AG04450 (cell line): Measurements from ENCODE around the gene CA6. TPM values are rescaled to one million over a fixed set of nuclear protein-coding genes. Genes with fewer than 3 reads are reported as not detected.

ENCODE experiments used
- CTCF ChIA-PET: fragments of 300-600, 350-600 bp; formaldehyde crosslinking; extraction: SDS; loops from one replicate; lab custom pipeline; 2022; ENCODE audit warnings: antibody characterized with exemption, inconsistent platforms; lab: Charles Lee
- POLR2A ChIA-PET: fragments of 350-600 bp; formaldehyde crosslinking; extraction: SDS; loops from one replicate; lab custom pipeline; 2021; ENCODE audit warnings: antibody characterized with exemption, inconsistent platforms; lab: Yijun Ruan, JAX
- DNase-seq: peaks from one replicate; pipeline ENCODE4 v3.0.0-alpha.2; 2011; ENCODE audit warnings: low read depth, low spot score
- H3K27ac ChIP-seq: one replicate; pipeline ENCODE4 v1.5.1; 2012; ENCODE audit warnings: low read depth, low read length, control low read depth
- H3K27me3 ChIP-seq: one replicate; pipeline ENCODE4 v1.6.0; 2012; ENCODE audit warnings: low read length; ENCODE audit not compliant: control insufficient read depth, insufficient read depth
- H3K4me3 ChIP-seq: 2 replicates; pipeline ENCODE4 v1.5.1; 2011; ENCODE audit warnings: mild to moderate bottlenecking, low read depth, low read length, control low read depth
- H3K9me3 ChIP-seq: 2 replicates; pipeline ENCODE4 v1.5.1; 2012; ENCODE audit warnings: low read length; ENCODE audit not compliant: control insufficient read depth, insufficient read depth
- CTCF ChIP-seq: IDR thresholded peaks from 2 replicates; pipeline ENCODE4 v1.5.1; 2011; ENCODE audit warnings: low read depth, low read length, control low read depth, inconsistent platforms
- polyA plus RNA-seq: library from polyadenylated mRNA; depleted of rRNA; stranded (reverse); fragments of >200 nt; gene quantifications from 2 replicates; pipeline ENCODE4 v1.2.3, GENCODE V29; 2011

Gene CA6
- polyA plus RNA-seq, 1 experiment, result not detected

DNA sequence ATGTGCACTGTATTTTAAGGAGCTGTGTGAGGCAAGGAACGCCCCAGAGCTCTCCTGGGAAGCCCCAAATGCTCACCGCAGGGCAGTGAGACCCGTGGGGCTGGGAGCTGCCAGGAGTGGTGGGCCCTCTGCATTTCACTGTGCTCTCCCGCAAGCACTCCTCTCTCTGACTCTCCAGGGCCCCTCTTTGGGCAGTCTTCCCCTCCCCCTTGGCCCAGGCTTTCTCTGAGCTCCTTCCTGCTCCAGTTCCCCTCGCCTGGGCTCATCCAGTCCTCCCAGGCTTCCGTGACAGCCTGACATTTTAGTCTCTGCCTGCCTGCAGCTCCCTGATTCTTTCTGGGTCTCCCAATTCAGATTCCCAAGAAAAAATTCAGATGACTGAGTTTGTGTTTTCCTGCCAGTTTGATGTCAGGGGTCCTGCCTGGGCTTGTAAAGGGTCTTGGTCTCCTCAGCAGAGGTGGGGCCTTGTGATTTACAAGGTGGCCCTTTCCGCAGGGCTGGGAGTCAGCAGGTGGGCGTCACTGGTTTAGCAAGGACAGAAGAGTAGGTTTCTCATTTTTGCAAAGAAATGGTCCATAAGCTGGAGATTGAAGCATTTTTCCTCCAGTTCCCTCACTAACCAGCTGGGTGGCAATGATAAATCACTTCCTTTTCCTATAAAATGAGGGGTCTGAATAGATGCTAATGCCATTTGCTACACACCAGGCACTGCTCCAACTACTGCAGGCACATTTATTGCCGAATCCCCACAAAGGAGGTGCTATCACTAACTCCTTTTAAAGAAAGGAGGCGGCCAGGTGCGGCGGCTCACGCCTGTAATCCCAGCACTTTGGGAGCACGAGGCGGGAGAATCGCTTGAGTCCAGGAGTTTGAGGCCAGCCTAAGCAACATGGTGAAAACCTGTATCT, 1.9 kb upstream of the CA6 start:
- POLR2A ChIA-PET, result no interaction called here
- TF ChIP-seq CTCF, result no peak
- H3K9me3 ChIP-seq, result peaks cover 3% of the 10 kb centered on the region; the same call in 1 of the 2 replicates
- no peak overlapping the region for H3K27ac ChIP-seq
- no peak overlapping the region for H3K4me3 ChIP-seq
- no peaks in the 10 kb centered on the region for H3K27me3 ChIP-seq
- CTCF ChIA-PET, result interaction anchor here (2.9 to 4.0 kb wide), 2 partner anchors 20 to 61 kb away, joined by 9 to 32 read pairs; no protein-coding TSS in a partner anchor
- DNase-seq, result no peak

DNA sequence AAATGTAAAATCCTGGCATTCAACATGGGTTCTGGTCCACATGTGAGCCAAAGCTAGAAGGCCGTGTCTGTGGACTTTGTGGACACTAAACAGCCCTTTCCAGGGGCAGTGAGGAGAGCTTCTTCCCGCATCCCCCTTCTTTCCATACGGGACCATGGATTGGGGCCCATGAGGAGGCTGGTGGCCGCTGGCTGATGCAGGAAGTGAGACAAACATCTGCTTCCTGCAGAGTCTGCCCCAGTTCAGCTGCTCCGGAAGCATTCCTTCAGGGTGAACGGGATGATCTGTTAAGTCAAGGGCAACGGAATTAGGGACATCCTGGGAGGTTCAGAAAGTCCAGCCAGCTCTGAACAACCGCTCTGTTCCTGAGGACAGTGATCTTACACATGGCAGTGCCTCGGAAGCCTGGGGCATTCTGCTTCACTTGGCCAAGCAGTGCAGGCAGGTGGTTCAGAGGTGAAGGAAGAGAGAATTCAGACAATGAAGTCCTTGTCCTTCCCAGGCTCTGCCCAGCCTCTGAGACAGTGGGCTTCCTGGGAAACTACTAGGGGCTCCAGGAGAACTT, 1.5 kb downstream of the CA6 start:
- no peak overlapping the region for H3K27ac ChIP-seq

DNA sequence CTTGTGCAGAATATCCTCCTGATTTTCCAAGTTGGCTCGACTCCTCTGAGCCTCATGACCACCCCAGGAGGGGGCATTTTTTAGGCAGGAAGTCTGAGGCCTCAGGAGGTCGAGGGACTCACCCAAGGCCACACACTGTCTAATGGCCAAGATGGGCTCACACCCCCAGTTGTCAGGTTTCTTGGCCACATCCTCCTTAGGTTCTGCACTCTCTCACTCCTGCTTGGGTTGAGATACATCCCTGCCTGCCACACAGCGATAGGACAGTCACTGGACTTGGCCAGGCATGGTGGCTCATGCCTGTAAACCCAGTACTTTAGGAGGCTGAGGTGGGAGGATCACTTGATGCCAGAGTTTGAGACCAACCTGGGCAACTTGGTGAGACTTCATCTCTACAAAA, 4.6 kb downstream of the CA6 start:
- CTCF ChIA-PET, result no interaction called here
- no peak overlapping the region for H3K4me3 ChIP-seq
- no peak for TF ChIP-seq CTCF
- no peaks in the 10 kb centered on the region for H3K9me3 ChIP-seq
- no peak for DNase-seq
- POLR2A ChIA-PET, result no interaction called here
- no peak overlapping the region for H3K27ac ChIP-seq
- H3K27me3 ChIP-seq, result peaks cover 4% of the 10 kb centered on the region

More for the DNA sequence above, 1.5 kb downstream of the CA6 start:
- H3K27me3 ChIP-seq, result peaks cover 4% of the 10 kb centered on the region
- no peak overlapping the region for H3K4me3 ChIP-seq
- ChIA-PET CTCF (interaction anchor here (1.8 kb wide), 1 partner anchor 40 kb away, joined by 6 read pairs; no protein-coding TSS in a partner anchor), POLR2A (no interaction called here)
- no peak for TF ChIP-seq CTCF
- H3K9me3 ChIP-seq, result no peaks in the 10 kb centered on the region
- DNase-seq, result no peak

- CTCF ChIA-PET, result interaction anchor here (0.9 kb wide), 1 partner anchor 36 kb away, joined by 3 read pairs; no protein-coding TSS in a partner anchor
- POLR2A ChIA-PET, result no interaction called here
Observed at GRCh38 chr1:8951231-8951630, 5.6 kb downstream of the CA6 start.

More at GRCh38 chr1:8951231-8951630, 5.6 kb downstream of the CA6 start:
- DNase-seq, result no peak
- no peak overlapping the region for H3K4me3 ChIP-seq
- TF ChIP-seq CTCF, result no peak
- H3K27ac ChIP-seq, result no peak overlapping the region
- H3K27me3 ChIP-seq, result peaks cover 4% of the 10 kb centered on the region
- no peaks in the 10 kb centered on the region for H3K9me3 ChIP-seq
